Sigmoid colon (tissue), 3 donors: Measurements from ENCODE around the gene CCL2.

Source experiments
- CTCF ChIP-seq, 4 experiments: fragments of 450-650 bp in 3 of 4; fragments of 200-600 bp in 1 of 4; IDR thresholded peaks; one replicate each; pipeline ENCODE4 v1.5.1; 2016 to 2019; ENCODE audit warnings: antibody characterized with exemption in 4 of 4, mild to moderate bottlenecking in 3 of 4, moderate library complexity in 2 of 4
- POLR2A ChIP-seq, 2 donors: fragments of 450-650 bp; IDR thresholded peaks; one replicate each; pipeline ENCODE4 v1.6.1; 2016; ENCODE audit warnings: antibody characterized with exemption in 2 of 2, mild to moderate bottlenecking in 2 of 2, moderate library complexity in 2 of 2

- TF ChIP-seq POLR2A (IDR thresholded peaks at IDR 0.05) (no peak), CTCF (IDR thresholded peaks at IDR 0.05) (no peak)
Observed at GRCh38 chr17:34218748-34219147, 36.3 kb upstream of the CCL2 start.
